ENCODE results near the gene ELOB.
A peak's percentile ranks its signal among the peaks of the same experiment; 100 is the strongest.

Gene ELOB

GRCh38 chr16:2804728-2805127, 27.6 kb upstream of the ELOB start:
- TF ChIP-seq ZFP3 (CRISPR knock-in tag; IDR thresholded peaks at IDR 0.05) (no peak), PPARA (CRISPR knock-in tag; IDR thresholded peaks at IDR 0.05; ENCODE audit: borderline replicate concordance) (no peak), ZNF8 (CRISPR knock-in tag; IDR thresholded peaks at IDR 0.05) (no peak), TOX (CRISPR knock-in tag; IDR thresholded peaks at IDR 0.05; ENCODE audit: borderline replicate concordance) (no peak), ZNF565 (CRISPR knock-in tag; conservative IDR thresholded peaks at IDR 0.05; ENCODE audit: low read depth) (no peak), SNAI2 (CRISPR knock-in tag; IDR thresholded peaks at IDR 0.05) (no peak), ISL1 (CRISPR knock-in tag; IDR thresholded peaks at IDR 0.05) (no peak), POU6F1 (CRISPR knock-in tag; IDR thresholded peaks at IDR 0.05; ENCODE audit: borderline replicate concordance, low read depth) (no peak), ZNF70 (CRISPR knock-in tag; IDR thresholded peaks at IDR 0.05) (no peak), ZC3H10 (CRISPR knock-in tag; IDR thresholded peaks at IDR 0.05) (no peak), CREB5 (CRISPR knock-in tag; IDR thresholded peaks at IDR 0.05; ENCODE audit: low read depth) (no peak), OSR1 (CRISPR knock-in tag; IDR thresholded peaks at IDR 0.05) (no peak), RARB (CRISPR knock-in tag; IDR thresholded peaks at IDR 0.05) (no peak), ARNTL (CRISPR knock-in tag; IDR thresholded peaks at IDR 0.05; ENCODE audit: borderline replicate concordance, low read depth) (no peak), GLIS3 (CRISPR knock-in tag; IDR thresholded peaks at IDR 0.05) (no peak), TCF4 (CRISPR knock-in tag; IDR thresholded peaks at IDR 0.05; ENCODE audit: borderline replicate concordance) (no peak), ESRRG (CRISPR knock-in tag; IDR thresholded peaks at IDR 0.05) (no peak), PATZ1 (CRISPR knock-in tag; IDR thresholded peaks at IDR 0.05; ENCODE audit: borderline replicate concordance) (no peak)

GRCh38 chr16:2803545-2804195, 26.6 kb upstream of the ELOB start:
- TF ChIP-seq BACH2 (CRISPR knock-in tag; IDR thresholded peaks at IDR 0.05; ENCODE audit: borderline replicate concordance) (no peak), ESRRG (CRISPR knock-in tag; IDR thresholded peaks at IDR 0.05) (no peak), TCF4 (CRISPR knock-in tag; IDR thresholded peaks at IDR 0.05; ENCODE audit: borderline replicate concordance) (no peak), ZNF70 (CRISPR knock-in tag; IDR thresholded peaks at IDR 0.05) (no peak), CSDC2 (CRISPR knock-in tag; IDR thresholded peaks at IDR 0.05) (no peak), ARNTL (CRISPR knock-in tag; IDR thresholded peaks at IDR 0.05; ENCODE audit: borderline replicate concordance, low read depth) (no peak), ZFP30 (CRISPR knock-in tag; IDR thresholded peaks at IDR 0.05) (no peak), OSR1 (CRISPR knock-in tag; IDR thresholded peaks at IDR 0.05) (no peak), POU6F1 (CRISPR knock-in tag; IDR thresholded peaks at IDR 0.05; ENCODE audit: borderline replicate concordance, low read depth) (no peak), RARB (CRISPR knock-in tag; IDR thresholded peaks at IDR 0.05) (no peak), ZC3H10 (CRISPR knock-in tag; IDR thresholded peaks at IDR 0.05) (no peak), TOX (CRISPR knock-in tag; IDR thresholded peaks at IDR 0.05; ENCODE audit: borderline replicate concordance) (no peak), PATZ1 (CRISPR knock-in tag; IDR thresholded peaks at IDR 0.05; ENCODE audit: borderline replicate concordance) (no peak), ISL1 (CRISPR knock-in tag; IDR thresholded peaks at IDR 0.05) (no peak), PPARA (CRISPR knock-in tag; IDR thresholded peaks at IDR 0.05; ENCODE audit: borderline replicate concordance) (no peak)
- ATAC-seq = no peak

More at GRCh38 chr16:2804728-2805127, 27.6 kb upstream of the ELOB start:
- ATAC-seq = no peak

GRCh38 chr16:2799859-2800226, 22.8 kb upstream of the ELOB start:
- no peak for TF ChIP-seq CREB5 (CRISPR knock-in tag; IDR thresholded peaks at IDR 0.05; ENCODE audit: low read depth)
- TF ChIP-seq TCF4 (CRISPR knock-in tag; IDR thresholded peaks at IDR 0.05; ENCODE audit: borderline replicate concordance) = peak; percentile 39; the same call in 1 of the 2 replicates
- no peak; the same call in 2 of the 3 replicates for ATAC-seq
